K562 (cell line): ENCODE results near the gene BICD1. TPM values are rescaled to one million over a fixed set of nuclear protein-coding genes. Genes with fewer than 3 reads are reported as not detected.

Experiments used
- ATAC-seq: fragments of 200-7000 bp; cut with Tn5 transposase; 3 replicates; pipeline ENCODE4 v1.9.1; 2020; ENCODE audit warnings: moderate library complexity
- BruUV-seq: library from RNA; stranded (reverse); fragments of 400-500 nt; replicated peaks from 2 replicates; lab custom pipeline; 2021; lab: Mats Ljungman, UMichigan
- CTCF ChIA-PET: fragments of 300-600 bp; formaldehyde crosslinking; extraction: SDS; loops from one replicate; lab custom pipeline; 2021; ENCODE audit warnings: low intra/inter-chr PET ratio; lab: Yijun Ruan, JAX
- POLR2A ChIA-PET: fragments of 300-600, 350-650 bp; sonication (Branson Sonifier 250); formaldehyde crosslinking; extraction: SDS; loops from one replicate; lab custom pipeline; 2021; ENCODE audit warnings: antibody characterized with exemption, inconsistent platforms; lab: Yijun Ruan, JAX
- DNase-seq, 4 experiments: peaks; one replicate each; pipeline versions ENCODE4 v3.0.0 to v3.0.0-alpha.2; 2011 to 2018; ENCODE audit warnings: low spot score in 3 of 4, mixed read lengths in 3 of 4; ENCODE audit errors: extremely low read depth in 1 of 4
- FAIRE-seq: peaks from 2 replicates; lab custom pipeline; 2011; peaks lifted over from hg19 to GRCh38; lab: Jason Lieb, UNC
- H2AFZ ChIP-seq: 2 replicates; pipeline ENCODE4 v1.6.0; 2011; ENCODE audit warnings: low read depth, low read length, control low read depth, inconsistent platforms
- H3K27ac ChIP-seq: fragments of 200-600 bp; 3 replicates; pipeline ENCODE4 v1.8.0; 2011; ENCODE audit warnings: low read depth, mild to moderate bottlenecking, control low read depth, inconsistent platforms, low read length, moderate library complexity, mixed read lengths; ENCODE audit errors: extremely low read depth
- H3K27me3 ChIP-seq, 2 experiments: fragments of 300-600 bp in 1 of 2; 2 replicates in 1 of 2; 3 replicates in 1 of 2; pipeline versions ENCODE4 v1.6.0 to v1.8.0; 2011; ENCODE audit warnings: inconsistent platforms in 2 of 2, low read length in 2 of 2, mild to moderate bottlenecking in 1 of 2, mixed read lengths in 1 of 2, moderate library complexity in 1 of 2; ENCODE audit not compliant: control insufficient read depth in 2 of 2, insufficient read depth in 2 of 2
- H3K36me3 ChIP-seq: fragments of 300-600 bp; 3 replicates; pipeline ENCODE4 v1.8.0; 2011; ENCODE audit warnings: mild to moderate bottlenecking, low read length, inconsistent platforms; ENCODE audit not compliant: control insufficient read depth, insufficient read depth
- H3K4me1 ChIP-seq, 2 experiments: fragments of 200-600 bp in 1 of 2; replicated peaks in 1 of 2; 2 replicates in 1 of 2; 3 replicates in 1 of 2; pipeline versions ENCODE4 v1.5.1 to v1.8.0; 2011; ENCODE audit warnings: inconsistent platforms in 2 of 2, low read length in 2 of 2, mild to moderate bottlenecking in 1 of 2, mixed read lengths in 1 of 2, moderate library complexity in 1 of 2; ENCODE audit not compliant: control insufficient read depth in 2 of 2, insufficient read depth in 2 of 2
- H3K4me2 ChIP-seq: 2 replicates; pipeline ENCODE4 v1.6.1; 2011; ENCODE audit warnings: low read length, control low read depth, inconsistent platforms, mixed read lengths; ENCODE audit not compliant: insufficient read depth
- H3K4me3 ChIP-seq: fragments of 200-600 bp; sonication (generic), shearing (Covaris generic); 2 replicates; pipeline ENCODE4 v1.5.1; 2016; ENCODE audit warnings: control low read depth, inconsistent platforms
- H3K79me2 ChIP-seq: fragments of 200-600 bp; 3 replicates; pipeline ENCODE4 v1.8.0; 2011; ENCODE audit warnings: low read length, inconsistent platforms; ENCODE audit not compliant: control insufficient read depth, insufficient read depth
- H3K9ac ChIP-seq, 2 experiments: 2 replicates each; pipeline versions ENCODE4 v1.6.0 to v1.6.1; 2011; ENCODE audit warnings: low read depth in 2 of 2, low read length in 2 of 2, control low read depth in 1 of 2, inconsistent platforms in 1 of 2, mild to moderate bottlenecking in 1 of 2, mixed read lengths in 1 of 2; ENCODE audit not compliant: insufficient read depth in 1 of 2
- H3K9me1 ChIP-seq: one replicate; pipeline ENCODE4 v1.6.0; 2011; ENCODE audit warnings: inconsistent platforms, mild to moderate bottlenecking, low read length, moderate library complexity; ENCODE audit not compliant: control insufficient read depth, insufficient read depth
- H3K9me3 ChIP-seq: replicated peaks from 2 replicates; pipeline ENCODE4 v1.5.1; 2011; ENCODE audit warnings: low read depth, low read length, inconsistent platforms; ENCODE audit not compliant: control insufficient read depth, insufficient read depth
- H4K20me1 ChIP-seq: replicated peaks from 2 replicates; pipeline ENCODE4 v1.6.1; 2011; ENCODE audit warnings: low read length, inconsistent platforms, mixed read lengths; ENCODE audit not compliant: control insufficient read depth, insufficient read depth
- BRF1 ChIP-seq: IDR thresholded peaks from 3 replicates; pipeline ENCODE4 v1.6.1; 2011; ENCODE audit warnings: borderline replicate concordance, mild to moderate bottlenecking; ENCODE audit not compliant: insufficient read length; ENCODE audit errors: extremely low read depth
- C11orf30 ChIP-seq: fragments of 450-650 bp; IDR thresholded peaks from 2 replicates; pipeline ENCODE4 v1.6.1; 2016; ENCODE audit warnings: low read depth, mild to moderate bottlenecking
- EP400 ChIP-seq: fragments of 450-650 bp; IDR thresholded peaks from 2 replicates; pipeline ENCODE4 v1.6.1; 2017; ENCODE audit warnings: antibody characterized with exemption, mild to moderate bottlenecking, moderate library complexity
- ETV1 ChIP-seq: fragments of 450-650 bp; conservative IDR thresholded peaks from 2 replicates; pipeline ENCODE4 v1.6.1; 2016; ENCODE audit warnings: missing genetic modification characterization, control low read depth, low read depth, missing compliant biosample characterization
- MAFF ChIP-seq: IDR thresholded peaks from 2 replicates; pipeline ENCODE4 v1.6.1; 2012; ENCODE audit warnings: low read length, improper control_type of control experiment
- MAFG ChIP-seq: fragments of 450-650 bp; conservative IDR thresholded peaks from 2 replicates; pipeline ENCODE4 v1.6.1; 2016; ENCODE audit warnings: missing genetic modification characterization, missing compliant biosample characterization
- MAFK ChIP-seq: IDR thresholded peaks from 2 replicates; pipeline ENCODE4 v1.6.1; 2011; ENCODE audit warnings: low read length, improper control_type of control experiment
- NFE2 ChIP-seq: IDR thresholded peaks from 2 replicates; pipeline ENCODE4 v1.6.1; 2014; ENCODE audit warnings: antibody characterized with exemption, low read depth
- NFE2L1 ChIP-seq: fragments of 450-650 bp; IDR thresholded peaks from 2 replicates; pipeline ENCODE4 v1.6.1; 2016; ENCODE audit warnings: missing genetic modification characterization, low read depth, mild to moderate bottlenecking, missing compliant biosample characterization, moderate library complexity, borderline replicate concordance
- NR2C2 ChIP-seq, 2 experiments: fragments of 200-800 bp in 1 of 2; sonication (Bioruptor generic) in 1 of 2; sonication (generic) in 1 of 2; formaldehyde crosslinking in 1 of 2; IDR thresholded peaks; 2 replicates each; pipeline versions ENCODE4 v1.6.1 to v1.8.0; 2016 to 2022; ENCODE audit warnings: mild to moderate bottlenecking in 1 of 2, missing compliant biosample characterization in 1 of 2, missing genetic modification characterization in 1 of 2, missing genetic modification reagents in 1 of 2
- ZBTB40 ChIP-seq, 2 experiments: fragments of 450-650 bp in 1 of 2; sonication (generic) in 1 of 2; formaldehyde crosslinking in 1 of 2; IDR thresholded peaks; 2 replicates each; pipeline versions ENCODE4 v1.7.1 to v1.9.0; 2016 to 2022; ENCODE audit warnings: inconsistent platforms in 1 of 2, mild to moderate bottlenecking in 1 of 2, missing genetic modification reagents in 1 of 2
- ZFP36 ChIP-seq: fragments of 150-350 bp; IDR thresholded peaks from 2 replicates; pipeline ENCODE4 v1.6.1; 2018; ENCODE audit warnings: low read length, low read depth; ENCODE audit not compliant: partially characterized antibody
- ZNF316 ChIP-seq: fragments of 450-650 bp; IDR thresholded peaks from 2 replicates; pipeline ENCODE4 v1.6.1; 2016
- ZNF79 ChIP-seq: fragments of 250-450 bp; sonication (Bioruptor Pico); IDR thresholded peaks from 2 replicates; pipeline ENCODE4 v1.4.0; 2020; ENCODE audit warnings: low read depth, mild to moderate bottlenecking, moderate library complexity
- WGBS: fragments of 100-300 bp; shearing (Covaris generic); methylation state at CpG from one replicate; pipeline ENCODE4 v1.1.6; 2016; ENCODE audit warnings: low coverage, mixed read lengths; ENCODE audit not compliant: insufficient coverage; ENCODE audit errors: missing lambda C conversion rate; 5-methylcytosine and 5-hydroxymethylcytosine counted together
- in situ Hi-C: fragments of 300-500 bp; cut with MboI; formaldehyde crosslinking; loops from 4 replicates; pipeline ENCODE4 v1.15.0; 2018; ENCODE audit warnings: inconsistent platforms, mixed read lengths
- intact Hi-C: fragments of 100-400 bp; cut with micrococcal nuclease; formaldehyde crosslinking; loops from 2 replicates; pipeline ENCODE4 v1.14.2; 2022
- polyA plus RNA-seq, 8 experiments: library from polyadenylated mRNA; depleted of rRNA in 4 of 8; stranded (reverse) in 5 of 8; unstranded in 3 of 8; fragments of >200 nt; fragmentation: Nextera tagmentation in 2 of 8; fragmentation: Illumina TruSeq in 1 of 8; extraction: Ambion mirVana in 2 of 8; extraction: Trizol in 1 of 8; gene quantifications; 2 replicates each; pipeline versions ENCODE4 v1.2.1 to v1.2.3, GENCODE V29; 2011 to 2014; ENCODE audit warnings: inconsistent platforms in 1 of 8, missing spikeins in 1 of 8
- total RNA-seq, 7 experiments: library from RNA; depleted of rRNA in 6 of 7; stranded (reverse); fragments of >200 nt in 6 of 7; fragmentation: Illumina TruSeq in 2 of 7; extraction: Trizol in 2 of 7; gene quantifications; 2 replicates each; pipeline versions ENCODE4 v1.2.1 to v1.2.3, GENCODE V29; 2011 to 2021; ENCODE audit warnings: low replicate concordance in 1 of 7

The BICD1 gene
- total and polyA plus RNA-seq, 9 of the 15 experiments (the other 6 are each of a cell fraction or from before 2014, with no cell fraction given) = 3.5 to 21.1 (median 12.5) TPM

GRCh38 chr12:32379667-32380066 lies 273.0 kb downstream of the BICD1 start:
- Histone ChIP-seq H3K27me3 (peaks cover 0 to 6% of the 10 kb centered on the region in 2 experiments; a peak in 2 of 5 replicates), H3K4me3 (no peak overlapping the region), H4K20me1 (no peaks in the 10 kb centered on the region), H3K9me3 (no peaks in the 10 kb centered on the region), H3K9me1 (no peaks in the 10 kb centered on the region), H3K9ac (peak overlapping the region in 1 of 2 experiments; percentile 33; a peak in 2 of 4 replicates), H2AFZ (peak overlapping the region; percentile 86), H3K79me2 (no peaks in the 10 kb centered on the region), H3K36me3 (no peaks in the 10 kb centered on the region), H3K4me1 (peaks cover 0 to 4% of the 10 kb centered on the region in 2 experiments; a peak in 1 of 5 replicates), H3K4me2 (peak overlapping the region; percentile 63), H3K27ac (peak overlapping the region; percentile 37)
- ATAC-seq = peak; percentile 86
- WGBS = 9% methylated on average over 8 of the region's 8 CpGs
- ChIA-PET CTCF (no interaction called here), POLR2A (interaction anchor here (0.5 to 1.0 kb wide), 2 partner anchors 11 to 859 kb away, joined by 3 read pairs; no protein-coding TSS in a partner anchor)
- in situ Hi-C loops (no loop called here), intact Hi-C loops (no loop called here)
- peak in 2 of 4 experiments; percentile 25 to 35 for DNase-seq
- no TSS peak for BruUV-seq
- FAIRE-seq = no peak
- TF ChIP-seq NR2C2 (CRISPR knock-in tag; IDR thresholded peaks at IDR 0.05) (no peak), NR2C2 (tag; IDR thresholded peaks at IDR 0.05) (peak; percentile 64; the same call in 1 of the 2 replicates), ZFP36 (peak; percentile 14), MAFK (peak; percentile 47; the same call in 1 of the 2 replicates), ETV1 (tag) (0 out of 2 replicates have a peak, but pooled peaks have one; percentile 23), NFE2L1 (tag) (peak; percentile 36; the same call in 1 of the 2 replicates), C11orf30 (peak; percentile 82), ZNF79 (no peak), ZBTB40 (IDR thresholded peaks at IDR 0.05) (0 out of 2 replicates have a peak, but pooled peaks have one; percentile 4), ZBTB40 (CRISPR knock-in tag; IDR thresholded peaks at IDR 0.05) (no peak), MAFF (0 out of 2 replicates have a peak, but pooled peaks have one; percentile 8), ZNF316 (peak; percentile 88), EP400 (0 out of 2 replicates have a peak, but pooled peaks have one; percentile 30), NFE2 (peak; percentile 87), BRF1 (no peak), MAFG (peak; percentile 79)
